GM12873 (cell line): Measurements from ENCODE around the gene FHIP2A.

Experiments used
- CTCF ChIP-seq: IDR thresholded peaks from 2 replicates; pipeline ENCODE4 v1.5.1; 2012; ENCODE audit warnings: low read depth, mild to moderate bottlenecking, moderate library complexity, low read length, control low read depth; ENCODE audit not compliant: insufficient read depth; ENCODE audit errors: missing control alignments

FHIP2A gene

GRCh38 chr10:114831186-114831867 lies 9.7 kb downstream of the FHIP2A start:
- TF ChIP-seq CTCF, result no peak

DNA sequence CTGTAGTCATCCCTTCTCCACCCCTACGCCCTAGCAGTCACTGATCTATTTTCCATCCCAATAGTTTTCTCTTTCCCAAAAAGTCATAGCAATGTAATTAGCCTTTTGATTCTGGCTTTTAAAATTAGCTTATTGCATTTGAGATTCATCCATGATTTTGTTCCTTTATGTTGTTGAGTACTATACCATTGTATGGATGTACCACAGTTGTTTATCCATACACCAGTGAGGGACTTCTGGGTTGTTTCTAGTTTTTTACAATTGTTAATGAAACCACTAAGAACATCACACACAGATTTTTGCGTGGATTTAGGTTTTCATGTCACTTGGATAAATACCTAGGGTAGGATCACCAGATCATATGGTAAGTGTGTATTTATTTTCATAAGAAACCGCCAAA lies 16.1 kb downstream of the FHIP2A start:
- TF ChIP-seq CTCF, result no peak

DNA sequence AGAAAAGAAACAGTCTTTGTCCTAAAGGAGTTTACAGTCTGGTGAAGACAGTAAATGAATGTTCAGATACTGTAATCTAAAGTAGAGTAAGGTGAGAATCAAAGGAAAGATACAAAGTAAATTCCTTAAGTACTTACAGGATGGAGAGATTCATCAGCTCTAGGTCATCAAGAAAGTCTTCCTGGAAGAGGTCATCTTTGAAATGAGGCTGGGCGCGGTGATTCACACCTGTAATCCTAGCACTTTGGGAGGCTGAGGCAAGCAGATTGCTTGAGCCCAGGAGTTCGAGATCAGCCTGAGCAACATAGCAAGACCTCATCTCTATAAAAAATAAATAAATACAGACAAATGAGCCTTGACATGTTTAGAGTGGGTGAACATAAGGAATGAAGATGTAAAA lies 18.3 kb downstream of the FHIP2A start:
- TF ChIP-seq CTCF, result no peak

GRCh38 chr10:114845978-114846693 lies 24.6 kb downstream of the FHIP2A start:
- no peak for TF ChIP-seq CTCF

DNA sequence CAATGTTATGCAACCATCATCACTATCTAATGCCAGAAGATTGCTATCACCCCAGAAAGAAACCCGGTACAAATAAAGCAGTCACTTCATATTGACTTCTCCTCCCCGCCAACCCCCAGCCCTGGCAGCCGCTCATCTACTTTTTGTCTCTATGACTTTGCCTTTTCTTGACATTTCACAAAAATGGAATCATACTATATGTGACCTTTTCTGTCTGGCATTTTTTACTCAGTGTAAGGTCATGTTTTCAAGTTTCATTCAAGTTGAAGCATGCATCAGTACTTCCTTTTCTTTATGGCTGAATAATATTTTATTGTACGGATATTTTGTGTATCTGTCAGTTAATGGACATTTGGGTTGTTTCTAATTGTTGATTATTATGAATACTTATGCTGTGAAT lies 28.1 kb downstream of the FHIP2A start:
- no peak for TF ChIP-seq CTCF

- TF ChIP-seq CTCF, result no peak
These were observed 28.5 kb downstream of the FHIP2A start for GRCh38 chr10:114850126-114850525.

DNA sequence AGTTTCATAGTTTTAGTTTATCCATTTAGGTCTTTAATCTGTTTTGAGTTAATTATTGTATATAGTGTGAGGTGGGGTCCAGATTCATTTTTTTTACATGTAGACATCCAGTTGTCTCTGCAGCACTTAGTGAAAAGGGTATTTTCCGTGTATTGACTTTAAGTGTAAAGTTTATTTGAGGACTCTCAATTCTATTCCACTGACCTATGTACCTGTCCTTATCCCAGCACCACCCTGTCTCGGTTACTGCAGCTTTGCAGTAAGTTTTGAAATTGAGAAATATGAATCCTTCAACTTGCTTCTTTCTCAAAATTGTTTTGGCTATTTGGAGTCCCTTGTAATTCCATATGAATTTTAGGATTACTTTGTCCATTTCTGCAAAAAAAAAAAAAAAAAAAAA lies 29.8 kb downstream of the FHIP2A start:
- no peak for TF ChIP-seq CTCF
